Measurements from ENCODE around the gene KLK3.

GRCh38 chr19:50826492-50827240 is 28.0 kb upstream of the KLK3 start:
- TF ChIP-seq, protein P1, sequence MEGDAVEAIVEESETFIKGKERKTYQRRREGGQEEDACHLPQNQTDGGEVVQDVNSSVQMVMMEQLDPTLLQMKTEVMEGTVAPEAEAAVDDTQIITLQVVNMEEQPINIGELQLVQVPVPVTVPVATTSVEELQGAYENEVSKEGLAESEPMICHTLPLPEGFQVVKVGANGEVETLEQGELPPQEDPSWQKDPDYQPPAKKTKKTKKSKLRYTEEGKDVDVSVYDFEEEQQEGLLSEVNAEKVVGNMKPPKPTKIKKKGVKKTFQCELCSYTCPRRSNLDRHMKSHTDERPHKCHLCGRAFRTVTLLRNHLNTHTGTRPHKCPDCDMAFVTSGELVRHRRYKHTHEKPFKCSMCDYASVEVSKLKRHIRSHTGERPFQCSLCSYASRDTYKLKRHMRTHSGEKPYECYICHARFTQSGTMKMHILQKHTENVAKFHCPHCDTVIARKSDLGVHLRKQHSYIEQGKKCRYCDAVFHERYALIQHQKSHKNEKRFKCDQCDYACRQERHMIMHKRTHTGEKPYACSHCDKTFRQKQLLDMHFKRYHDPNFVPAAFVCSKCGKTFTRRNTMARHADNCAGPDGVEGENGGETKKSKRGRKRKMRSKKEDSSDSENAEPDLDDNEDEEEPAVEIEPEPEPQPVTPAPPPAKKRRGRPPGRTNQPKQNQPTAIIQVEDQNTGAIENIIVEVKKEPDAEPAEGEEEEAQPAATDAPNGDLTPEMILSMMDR (IDR thresholded peaks at IDR 0.05): no peak
- no peak for TF ChIP-seq EZH2 (IDR thresholded peaks at IDR 0.05; ENCODE audit: borderline replicate concordance, insufficient read depth, low read depth, low read length, poor library complexity, severe bottlenecking)
